SK-N-SH (cell line): ENCODE data around the gene TGFBR3. TPM values are rescaled to one million over a fixed set of nuclear protein-coding genes. Genes with fewer than 3 reads are reported as not detected.

ENCODE experiments used
- CTCF ChIA-PET: fragments of 300-600, 350-600 bp; formaldehyde crosslinking; extraction: SDS; loops from one replicate; lab custom pipeline; 2021; lab: Yijun Ruan, JAX
- POLR2A ChIA-PET: fragments of 350-600 bp; sonication (Branson Sonifier 250); formaldehyde crosslinking; extraction: SDS; loops from one replicate; lab custom pipeline; 2020; ENCODE audit warnings: antibody characterized with exemption, inconsistent platforms; lab: Yijun Ruan, JAX
- DNase-seq: peaks from one replicate; pipeline ENCODE4 v3.0.0; 2012
- H2AFZ ChIP-seq: fragments of 200-600 bp; sonication (generic); 2 replicates; pipeline ENCODE4 v1.8.1; 2016; ENCODE audit warnings: antibody characterized with exemption, mild to moderate bottlenecking, low read depth
- H3F3A ChIP-seq: fragments of 200-600 bp; sonication (generic); replicated peaks from 2 replicates; pipeline ENCODE3; 2016; ENCODE audit warnings: antibody characterized with exemption, mild to moderate bottlenecking; ENCODE audit not compliant: insufficient read depth
- H3K27ac ChIP-seq, 2 experiments: fragments of 200-500 bp in 1 of 2; fragments of 200-600 bp in 1 of 2; sonication (Bioruptor generic) in 1 of 2; sonication (generic), shearing (Covaris generic) in 1 of 2; 2 replicates each; pipeline versions ENCODE4 v1.5.1 to v1.6.1; 2014 to 2016; ENCODE audit warnings: low read depth in 2 of 2, inconsistent platforms in 1 of 2, low read length in 1 of 2, mild to moderate bottlenecking in 1 of 2, mixed read lengths in 1 of 2
- H3K27me3 ChIP-seq: fragments of 200-600 bp; sonication (generic), shearing (Covaris generic); 2 replicates; pipeline ENCODE4 v1.6.1; 2016; ENCODE audit warnings: mixed run types; ENCODE audit not compliant: insufficient read depth
- H3K36me3 ChIP-seq, 2 experiments: fragments of 200-500 bp in 1 of 2; fragments of 200-600 bp in 1 of 2; sonication (Bioruptor generic) in 1 of 2; sonication (generic) in 1 of 2; replicated peaks in 1 of 2; 2 replicates each; pipeline versions ENCODE3 to v1.5.1; 2014 to 2016; ENCODE audit warnings: low read length in 1 of 2, mild to moderate bottlenecking in 1 of 2; ENCODE audit not compliant: insufficient read depth in 2 of 2, control insufficient read depth in 1 of 2
- H3K4me1 ChIP-seq, 2 experiments: fragments of 200-500 bp in 1 of 2; fragments of 200-600 bp in 1 of 2; sonication (Bioruptor generic) in 1 of 2; sonication (generic), shearing (Covaris generic) in 1 of 2; 2 replicates each; pipeline versions ENCODE4 v1.5.1 to v1.6.1; 2014 to 2016; ENCODE audit warnings: low read depth in 1 of 2, low read length in 1 of 2, mixed run types in 1 of 2; ENCODE audit not compliant: insufficient read depth in 2 of 2, control insufficient read depth in 1 of 2
- H3K4me2 ChIP-seq: fragments of 200-600 bp; sonication (generic), shearing (Covaris generic); 2 replicates; pipeline ENCODE4 v1.6.1; 2017; ENCODE audit warnings: mixed run types
- H3K4me3 ChIP-seq, 2 experiments: fragments of 200-500 bp in 1 of 2; fragments of 200-600 bp in 1 of 2; sonication (Bioruptor generic) in 1 of 2; sonication (generic), shearing (Covaris generic) in 1 of 2; 2 replicates each; pipeline versions ENCODE4 v1.5.1 to v1.8.1; 2014 to 2016; ENCODE audit warnings: low read depth in 2 of 2, inconsistent platforms in 1 of 2, low read length in 1 of 2, mild to moderate bottlenecking in 1 of 2, mixed read lengths in 1 of 2, moderate library complexity in 1 of 2
- H3K79me2 ChIP-seq: fragments of 200-600 bp; sonication (generic); 2 replicates; pipeline ENCODE4 v1.8.1; 2017; ENCODE audit warnings: mild to moderate bottlenecking; ENCODE audit not compliant: insufficient read depth
- H3K9ac ChIP-seq: fragments of 200-600 bp; sonication (generic); 2 replicates; pipeline ENCODE4 v1.6.1; 2017; ENCODE audit warnings: mixed run types
- H3K9me2 ChIP-seq: fragments of 200-600 bp; sonication (generic); 2 replicates; pipeline ENCODE4 v1.6.1; 2017; ENCODE audit warnings: mixed run types
- H3K9me3 ChIP-seq: fragments of 200-600 bp; sonication (generic); 2 replicates; pipeline ENCODE4 v1.6.1; 2017; ENCODE audit warnings: mixed run types, mild to moderate bottlenecking, moderate library complexity
- H4K20me1 ChIP-seq: fragments of 200-600 bp; sonication (generic); 2 replicates; pipeline ENCODE4 v1.6.1; 2017; ENCODE audit warnings: mild to moderate bottlenecking, mixed run types; ENCODE audit not compliant: insufficient read depth
- CHD2 ChIP-seq: fragments of 150-350 bp; IDR thresholded peaks from 2 replicates; pipeline ENCODE4 v1.6.1; 2018; ENCODE audit warnings: low read length; ENCODE audit not compliant: partially characterized antibody
- ELF1 ChIP-seq: IDR thresholded peaks from 2 replicates; pipeline ENCODE4 v1.4.0; 2012
- FOXJ3 ChIP-seq: sonication (generic); formaldehyde crosslinking; IDR thresholded peaks from 2 replicates; pipeline ENCODE4 v1.5.1; 2020; ENCODE audit warnings: mild to moderate bottlenecking, missing genetic modification reagents
- FOXM1 ChIP-seq: IDR thresholded peaks from 2 replicates; pipeline ENCODE4 v1.4.0; 2012; ENCODE audit warnings: low read depth, mild to moderate bottlenecking
- GATA2 ChIP-seq: sonication (generic); formaldehyde crosslinking; IDR thresholded peaks from 2 replicates; pipeline ENCODE4 v1.5.0; 2020; ENCODE audit warnings: mild to moderate bottlenecking, missing genetic modification reagents
- JUND ChIP-seq: IDR thresholded peaks from 2 replicates; pipeline ENCODE4 v1.4.0; 2012
- MEF2A ChIP-seq: IDR thresholded peaks from 2 replicates; pipeline ENCODE4 v1.4.0; 2012; ENCODE audit warnings: low read depth, borderline replicate concordance
- MXI1 ChIP-seq: IDR thresholded peaks from 2 replicates; pipeline ENCODE4 v1.6.1; 2012; ENCODE audit warnings: mild to moderate bottlenecking, low read depth, low read length, improper control_type of control experiment
- NFIC ChIP-seq: IDR thresholded peaks from 2 replicates; pipeline ENCODE4 v1.4.0; 2012; ENCODE audit warnings: borderline replicate concordance
- RAD21 ChIP-seq: IDR thresholded peaks from 2 replicates; pipeline ENCODE4 v1.6.1; 2012; ENCODE audit warnings: mild to moderate bottlenecking, low read length
- RCOR1 ChIP-seq: fragments of 150-350 bp; IDR thresholded peaks from 2 replicates; pipeline ENCODE4 v1.6.1; 2017; ENCODE audit warnings: antibody characterized with exemption, low read length
- REST ChIP-seq: IDR thresholded peaks from 2 replicates; pipeline ENCODE4 v1.6.1; 2012; ENCODE audit warnings: mild to moderate bottlenecking, low read depth, low read length, moderate library complexity
- RFX5 ChIP-seq: IDR thresholded peaks from 2 replicates; pipeline ENCODE4 v1.6.1; 2012; ENCODE audit warnings: mild to moderate bottlenecking, improper control_type of control experiment, low read length
- SIN3A ChIP-seq: IDR thresholded peaks from 2 replicates; pipeline ENCODE4 v1.6.1; 2012; ENCODE audit warnings: low read depth, mild to moderate bottlenecking, low read length, moderate library complexity, borderline replicate concordance
- TAF1 ChIP-seq: IDR thresholded peaks from 2 replicates; pipeline ENCODE4 v1.6.1; 2012; ENCODE audit warnings: low read depth, mild to moderate bottlenecking, low read length, moderate library complexity, borderline replicate concordance
- TEAD4 ChIP-seq: IDR thresholded peaks from 2 replicates; pipeline ENCODE4 v1.4.0; 2012; ENCODE audit warnings: mild to moderate bottlenecking, borderline replicate concordance; ENCODE audit not compliant: insufficient read depth
- USF1 ChIP-seq: IDR thresholded peaks from 2 replicates; pipeline ENCODE4 v1.4.0; 2012; ENCODE audit warnings: low read depth, borderline replicate concordance
- YY1 ChIP-seq: IDR thresholded peaks from 2 replicates; pipeline ENCODE4 v1.4.0; 2012; ENCODE audit warnings: low read depth, mild to moderate bottlenecking
- ZBTB33 ChIP-seq: IDR thresholded peaks from 2 replicates; pipeline ENCODE4 v1.4.0; 2012; ENCODE audit warnings: low read depth, borderline replicate concordance
- WGBS: methylation state at CpG from one replicate; pipeline ENCODE4 v1.1.6; 2017; ENCODE audit warnings: low lambda C conversion rate; 5-methylcytosine and 5-hydroxymethylcytosine counted together
- polyA plus RNA-seq, 3 experiments: library from polyadenylated mRNA; depleted of rRNA; stranded (reverse); fragments of >200 nt; gene quantifications; 2 replicates each; pipeline ENCODE4 v1.2.3, GENCODE V29; 2012
- TF ChIP-seq, protein P1 (sequence below): IDR thresholded peaks from 2 replicates; pipeline ENCODE4 v1.4.0; 2012; ENCODE audit warnings: low read depth

Gene TGFBR3
- polyA plus RNA-seq, 1 of the 3 experiments (the other 2 are of a cell fraction) = 0.07 TPM

DNA sequence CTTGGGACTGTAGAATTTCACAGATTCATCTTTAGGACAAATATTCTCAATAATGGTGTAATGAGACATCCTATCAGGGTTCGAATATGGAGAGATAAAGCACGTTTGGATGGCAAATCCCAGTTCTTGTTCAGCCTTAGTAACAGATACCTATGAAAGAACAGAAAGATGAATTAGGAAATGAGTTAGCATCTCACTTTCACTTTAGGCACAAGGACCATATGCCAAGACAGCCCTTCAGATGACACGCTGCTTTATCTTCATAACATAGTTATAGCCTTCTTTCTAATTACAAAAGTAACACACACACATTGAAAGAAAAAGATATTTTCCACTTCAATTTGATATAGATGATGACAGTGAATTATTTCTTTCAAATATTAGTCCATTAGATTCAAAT lies 173.6 kb downstream of the TGFBR3 start:
- 15% methylated on average over 3 of the region's 3 CpGs for WGBS
- Histone ChIP-seq H3K9me3 (no peaks in the 10 kb centered on the region), H3F3A (no peaks in the 10 kb centered on the region), H3K9ac (no peak overlapping the region), H3K27ac (no peak overlapping the region), H3K4me1 (no peaks in the 10 kb centered on the region), H3K4me2 (0 out of 2 replicates have a peak overlapping the region, but pooled peaks have one; percentile 25), H3K9me2 (no peaks in the 10 kb centered on the region), H2AFZ (no peak overlapping the region), H4K20me1 (no peaks in the 10 kb centered on the region), H3K27me3 (peaks cover 24% of the 10 kb centered on the region; the same call in 1 of the 2 replicates), H3K36me3 (no peaks in the 10 kb centered on the region), H3K79me2 (no peaks in the 10 kb centered on the region), H3K4me3 (no peak overlapping the region)
- ChIA-PET POLR2A (no interaction called here), CTCF (no interaction called here)
- TF ChIP-seq RCOR1 (no peak), MEF2A (no peak), JUND (no peak)
- DNase-seq = no peak

- no peaks in the 10 kb centered on the region for H3F3A ChIP-seq
- WGBS = 51% methylated on average over 5 of the region's 5 CpGs
- TF ChIP-seq RFX5 (no peak), CHD2 (no peak), ZBTB33 (no peak), TEAD4 (no peak), GATA2 (CRISPR knock-in tag) (no peak), YY1 (no peak), JUND (no peak), REST (no peak), USF1 (no peak), FOXJ3 (no peak), MXI1 (no peak), NFIC (no peak), TAF1 (no peak), FOXM1 (no peak), RCOR1 (no peak), RAD21 (no peak), ELF1 (no peak), SIN3A (no peak)
- TF ChIP-seq, protein P1, sequence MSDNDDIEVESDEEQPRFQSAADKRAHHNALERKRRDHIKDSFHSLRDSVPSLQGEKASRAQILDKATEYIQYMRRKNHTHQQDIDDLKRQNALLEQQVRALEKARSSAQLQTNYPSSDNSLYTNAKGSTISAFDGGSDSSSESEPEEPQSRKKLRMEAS = no peak
- TF ChIP-seq, all 33 proteins: peak for 0
- DNase-seq = no peak
- Histone ChIP-seq H3K9ac (no peak overlapping the region), H3K36me3 (no peaks in the 10 kb centered on the region), H3K4me1 (no peaks in the 10 kb centered on the region), H3K9me2 (no peaks in the 10 kb centered on the region), H3K79me2 (no peaks in the 10 kb centered on the region), H3K27ac (no peak overlapping the region), H3K9me3 (no peaks in the 10 kb centered on the region), H3K4me2 (0 out of 2 replicates have a peak overlapping the region, but pooled peaks have one; percentile 25), H3K27me3 (peaks cover 23% of the 10 kb centered on the region; the same call in 1 of the 2 replicates), H2AFZ (no peak overlapping the region), H4K20me1 (no peaks in the 10 kb centered on the region), H3K4me3 (no peak overlapping the region)
- POLR2A ChIA-PET = no interaction called here
- CTCF ChIA-PET = no interaction called here
Observed at GRCh38 chr1:91711504-91712247, 174.3 kb downstream of the TGFBR3 start.
